GM12878 (cell line): ENCODE measurements around the gene BPGM. TPM values are rescaled to one million over a fixed set of nuclear protein-coding genes. Genes with fewer than 3 reads are reported as not detected.
A peak's percentile ranks its signal among the peaks of the same experiment; 100 is the strongest.

Source experiments
- BHLHE40 ChIP-seq, 2 experiments: fragments of 450-650 bp in 1 of 2; IDR thresholded peaks; 2 replicates each; pipeline ENCODE4 v1.6.1; 2011 to 2017; ENCODE audit warnings: low read depth in 2 of 2, borderline replicate concordance in 1 of 2, improper control_type of control experiment in 1 of 2, low read length in 1 of 2, mild to moderate bottlenecking in 1 of 2
- CHD4 ChIP-seq: fragments of 200-600 bp; sonication (generic); IDR thresholded peaks from 2 replicates; pipeline ENCODE4 v1.6.1; 2016; ENCODE audit warnings: mild to moderate bottlenecking
- CREB1 ChIP-seq: IDR thresholded peaks from 2 replicates; pipeline ENCODE4 v1.6.1; 2012; ENCODE audit warnings: low read depth, mild to moderate bottlenecking, inconsistent platforms
- EP300 ChIP-seq, 2 experiments: fragments of 150-350 bp in 1 of 2; IDR thresholded peaks; 2 replicates each; pipeline ENCODE4 v1.6.1; 2011 to 2012; ENCODE audit warnings: low read depth in 2 of 2, low read length in 2 of 2, borderline replicate concordance in 1 of 2, improper control_type of control experiment in 1 of 2, inconsistent platforms in 1 of 2; ENCODE audit not compliant: control insufficient read depth in 1 of 2
- ETV6 ChIP-seq, 2 experiments: fragments of 450-650 bp in 1 of 2; IDR thresholded peaks in 1 of 2; conservative IDR thresholded peaks in 1 of 2; 2 replicates each; pipeline ENCODE4 v1.6.1; 2014; ENCODE audit warnings: antibody characterized with exemption in 1 of 2, borderline replicate concordance in 1 of 2, low read depth in 1 of 2, mild to moderate bottlenecking in 1 of 2, moderate library complexity in 1 of 2
- GABPA ChIP-seq: IDR thresholded peaks from 2 replicates; pipeline ENCODE4 v1.6.1; 2014; ENCODE audit warnings: antibody characterized with exemption, low read depth, mild to moderate bottlenecking, inconsistent platforms
- IKZF1 ChIP-seq: fragments of 450-650 bp; conservative IDR thresholded peaks from 2 replicates; pipeline ENCODE4 v1.6.1; 2017; ENCODE audit warnings: antibody characterized with exemption, mild to moderate bottlenecking
- IKZF2 ChIP-seq, 2 experiments: fragments of 450-650 bp; IDR thresholded peaks; 2 replicates each; pipeline ENCODE4 v1.6.1; 2017; ENCODE audit warnings: mild to moderate bottlenecking in 2 of 2, moderate library complexity in 2 of 2
- JUNB ChIP-seq: IDR thresholded peaks from 2 replicates; pipeline ENCODE4 v1.6.1; 2016; ENCODE audit warnings: antibody characterized with exemption, mild to moderate bottlenecking
- JUND ChIP-seq: IDR thresholded peaks from 2 replicates; pipeline ENCODE4 v1.6.1; 2012; ENCODE audit warnings: low read depth, mild to moderate bottlenecking, low read length, improper control_type of control experiment, moderate library complexity
- MLLT1 ChIP-seq: fragments of 450-650 bp; IDR thresholded peaks from 2 replicates; pipeline ENCODE4 v1.6.1; 2016; ENCODE audit warnings: mild to moderate bottlenecking
- MTA2 ChIP-seq: fragments of 450-650 bp; IDR thresholded peaks from 2 replicates; pipeline ENCODE4 v1.6.1; 2016; ENCODE audit warnings: low read depth, mild to moderate bottlenecking, moderate library complexity
- MXI1 ChIP-seq: fragments of 150-350 bp; IDR thresholded peaks from 2 replicates; pipeline ENCODE4 v1.6.1; 2011; ENCODE audit warnings: low read depth, mild to moderate bottlenecking, inconsistent platforms, low read length, improper control_type of control experiment
- POLR2AphosphoS2 ChIP-seq: IDR thresholded peaks from 2 replicates; pipeline ENCODE4 v1.6.1; 2011; ENCODE audit warnings: low read depth, mild to moderate bottlenecking, low read length, improper control_type of control experiment, moderate library complexity
- RAD51 ChIP-seq: fragments of 450-650 bp; IDR thresholded peaks from 2 replicates; pipeline ENCODE4 v1.6.1; 2016; ENCODE audit warnings: moderate library complexity, mild to moderate bottlenecking, inconsistent platforms
- RELB ChIP-seq: fragments of 450-650 bp; IDR thresholded peaks from 2 replicates; pipeline ENCODE4 v1.6.1; 2017; ENCODE audit warnings: low read depth, mild to moderate bottlenecking, moderate library complexity
- RUNX3 ChIP-seq: IDR thresholded peaks from 2 replicates; pipeline ENCODE4 v1.6.1; 2012; ENCODE audit warnings: low read length, inconsistent platforms
- SIN3A ChIP-seq: IDR thresholded peaks from 2 replicates; pipeline ENCODE4 v1.6.1; 2012; ENCODE audit warnings: low read depth, low read length, improper control_type of control experiment
- SKIL ChIP-seq: fragments of 450-650 bp; IDR thresholded peaks from 2 replicates; pipeline ENCODE4 v1.6.1; 2017; ENCODE audit warnings: mild to moderate bottlenecking, low read depth, inconsistent platforms; ENCODE audit not compliant: poor library complexity, severe bottlenecking
- SPI1 ChIP-seq: IDR thresholded peaks from 2 replicates; pipeline ENCODE4 v1.6.1; 2011; ENCODE audit warnings: low read depth, mild to moderate bottlenecking, low read length, moderate library complexity, borderline replicate concordance; ENCODE audit not compliant: insufficient read depth
- STAT3 ChIP-seq: IDR thresholded peaks from 2 replicates; pipeline ENCODE4 v1.6.1; 2011; ENCODE audit warnings: low read depth, low read length, improper control_type of control experiment
- TCF3 ChIP-seq: IDR thresholded peaks from 2 replicates; pipeline ENCODE4 v1.6.1; 2012; ENCODE audit warnings: low read depth, mild to moderate bottlenecking, low read length, borderline replicate concordance; ENCODE audit not compliant: insufficient read depth
- TCF7 ChIP-seq: IDR thresholded peaks from 2 replicates; pipeline ENCODE4 v1.6.1; 2014; ENCODE audit warnings: antibody characterized with exemption, borderline replicate concordance
- ZNF217 ChIP-seq: fragments of 450-650 bp; IDR thresholded peaks from 2 replicates; pipeline ENCODE4 v1.6.1; 2017; ENCODE audit warnings: antibody characterized with exemption, mild to moderate bottlenecking
- polyA plus RNA-seq, 11 experiments: library from polyadenylated mRNA; depleted of rRNA in 4 of 11; unstranded in 6 of 11; stranded (reverse) in 5 of 11; fragments of >200 nt; fragmentation: Nextera tagmentation in 4 of 11; fragmentation: Illumina TruSeq in 1 of 11; extraction: Ambion mirVana in 4 of 11; extraction: Trizol in 1 of 11; gene quantifications; 1 replicate in 1 of 11; 2 replicates in 10 of 11; pipeline versions ENCODE4 v1.2.1 to v1.2.3, GENCODE V29; 2011 to 2016; ENCODE audit warnings: inconsistent platforms in 2 of 11, missing spikeins in 2 of 11, low read depth in 1 of 11
- total RNA-seq, 4 experiments: library from RNA; depleted of rRNA in 3 of 4; stranded (reverse); fragments of >200 nt in 3 of 4; fragmentation: Illumina TruSeq in 1 of 4; extraction: Trizol in 1 of 4; gene quantifications; 2 replicates each; pipeline versions ENCODE4 v1.2.1 to v1.2.3, GENCODE V29; 2013 to 2021

The BPGM gene
- total and polyA plus RNA-seq, 10 of the 15 experiments (the other 5 are each of a cell fraction or from before 2014, with no cell fraction given), result 9.0 to 20.1 (median 15.2) TPM

- TF ChIP-seq BHLHE40 (IDR thresholded peaks at IDR 0.05; ENCODE audit: borderline replicate concordance in 1 of 2, low read depth in 2 of 2, low read length in 1 of 2) (peak; percentile 66 to 67; a peak in 3 of 4 replicates), IKZF2 (IDR thresholded peaks at IDR 0.05) (peak; percentile 85 to 88), SKIL (peak; percentile 94), JUNB (peak; percentile 88), GABPA (no peak), ETV6 (conservative IDR thresholded peaks at IDR 0.05 in 1 of 2, IDR thresholded peaks at IDR 0.05 in 1 of 2; ENCODE audit: borderline replicate concordance in 1 of 2, low read depth in 1 of 2) (0 out of 4 replicates have a peak, but pooled peaks of 1 of the 2 experiments have one; percentile 56), ZNF217 (peak; percentile 41; the same call in 1 of the 2 replicates), MTA2 (peak; percentile 81), MLLT1 (peak; percentile 69), IKZF1 (peak; percentile 80), RUNX3 (peak; percentile 29; the same call in 1 of the 2 replicates), STAT3 (peak; percentile 96; the same call in 1 of the 2 replicates), RELB (peak; percentile 77), POLR2AphosphoS2 (no peak), RAD51 (peak; percentile 82), JUND (peak; percentile 86), MXI1 (peak; percentile 80), CHD4 (no peak), TCF3 (no peak), SIN3A (no peak), CREB1 (no peak), SPI1 (0 out of 2 replicates have a peak, but pooled peaks have one; percentile 9), TCF7 (no peak), EP300 (IDR thresholded peaks at IDR 0.05; ENCODE audit: borderline replicate concordance in 1 of 2, control insufficient read depth in 1 of 2, low read depth in 2 of 2, low read length in 2 of 2) (peak in 1 of 2 experiments; percentile 51; a peak in 3 of 4 replicates)
Observed at GRCh38 chr7:134636008-134636449, 10.6 kb upstream of the BPGM start (continued).
